ENCODE results near the gene SH3BP5L.

DNA sequence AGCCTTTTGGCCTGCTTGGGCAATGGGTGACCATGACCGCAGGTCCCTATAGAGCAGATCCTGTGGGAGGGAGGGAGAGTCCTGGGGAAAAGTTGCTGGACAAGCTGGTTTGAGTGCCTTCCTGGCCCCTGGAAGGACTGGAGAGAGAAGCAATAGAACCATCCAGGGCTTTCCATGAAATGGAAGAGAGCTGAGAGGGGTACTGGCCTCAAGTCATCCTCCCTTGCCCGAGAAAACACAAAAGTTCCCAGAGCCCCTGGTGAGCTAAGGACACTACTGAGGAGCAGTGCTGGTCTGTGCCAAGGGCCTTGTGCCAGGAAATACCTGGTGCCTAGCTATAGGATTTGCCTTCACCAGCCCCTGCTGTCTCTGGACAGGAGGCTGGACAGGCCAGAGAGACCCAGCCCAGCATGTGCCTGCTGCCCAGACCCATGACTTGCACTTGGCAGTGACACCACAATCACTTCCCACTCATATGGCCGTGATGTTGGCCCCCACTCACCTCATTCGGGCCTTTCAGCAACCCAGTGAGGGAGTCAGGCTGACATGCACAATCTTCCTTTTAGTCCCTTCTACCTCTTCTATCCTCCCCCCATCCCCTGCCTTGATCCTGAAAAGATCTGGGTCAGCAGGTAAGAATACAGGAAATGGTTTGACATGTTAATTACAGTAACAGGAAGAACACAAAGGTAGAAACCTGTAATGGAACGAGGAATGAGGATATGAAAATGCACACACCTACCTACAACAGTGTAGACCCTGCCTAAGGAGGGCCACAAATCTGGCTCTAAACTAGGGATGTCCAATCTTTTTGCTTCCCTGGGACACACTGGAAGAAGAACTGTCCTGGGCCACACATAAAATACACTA, 7.0 kb downstream of the SH3BP5L start:
- TF ChIP-seq CTCF (IDR thresholded peaks at IDR 0.05) (no peak), POLR2A (IDR thresholded peaks at IDR 0.05) (no peak), POLR2AphosphoS5 (IDR thresholded peaks at IDR 0.05) (no peak), EP300 (IDR thresholded peaks at IDR 0.05) (no peak)

Data from gastroesophageal sphincter (tissue), 3 donors.